Fibroblast of gingiva (primary cell): ENCODE data around the gene SERTAD4.

Experiments
- DNase-seq: peaks from one replicate; pipeline ENCODE4 v3.0.0-alpha.2; 2011; ENCODE audit warnings: low read depth

The SERTAD4 gene

GRCh38 chr1:210233216-210233494 is 559 bp downstream of the SERTAD4 start:
- no peak for DNase-seq

- peak; percentile 7 for DNase-seq
Observed at GRCh38 chr1:210233495-210234328, 1.1 kb downstream of the SERTAD4 start.

- no peak for DNase-seq
Observed at GRCh38 chr1:210234329-210234757, 1.7 kb downstream of the SERTAD4 start.

- DNase-seq = no peak
Observed at GRCh38 chr1:210235363-210236053, 2.9 kb downstream of the SERTAD4 start.

GRCh38 chr1:210236386-210236839 is 3.8 kb downstream of the SERTAD4 start:
- DNase-seq = no peak

GRCh38 chr1:210236840-210237409 is 4.3 kb downstream of the SERTAD4 start:
- DNase-seq = peak; percentile 73

- no peak for DNase-seq
Observed at GRCh38 chr1:210237479-210237878, 4.9 kb downstream of the SERTAD4 start.

GRCh38 chr1:210237981-210238380 is 5.4 kb downstream of the SERTAD4 start:
- no peak for DNase-seq

- DNase-seq = peak; percentile 56
Observed at GRCh38 chr1:210239349-210240111, 6.9 kb downstream of the SERTAD4 start.

- no peak for DNase-seq
Observed at GRCh38 chr1:210241121-210241520, 8.5 kb downstream of the SERTAD4 start.

- DNase-seq = peak; percentile 22
Observed at GRCh38 chr1:210244746-210245367, 12.3 kb downstream of the SERTAD4 start.

- no peak for DNase-seq
Observed at GRCh38 chr1:210246447-210246846, 13.9 kb downstream of the SERTAD4 start.

GRCh38 chr1:210248341-210248740 is 15.7 kb downstream of the SERTAD4 start:
- DNase-seq = peak; percentile 25

GRCh38 chr1:210250665-210250997 is 18.0 kb downstream of the SERTAD4 start:
- DNase-seq = no peak

GRCh38 chr1:210250998-210251679 is 18.5 kb downstream of the SERTAD4 start:
- no peak for DNase-seq

- no peak for DNase-seq
Observed at GRCh38 chr1:210251680-210252490, 19.3 kb downstream of the SERTAD4 start.

GRCh38 chr1:210252621-210253051 is 20.0 kb downstream of the SERTAD4 start:
- no peak for DNase-seq

- DNase-seq = no peak
Observed at GRCh38 chr1:210254298-210254697, 21.7 kb downstream of the SERTAD4 start.

GRCh38 chr1:210257698-210258529 is 25.3 kb downstream of the SERTAD4 start:
- DNase-seq = no peak

- DNase-seq = peak; percentile 84
Observed at GRCh38 chr1:210259561-210259960, 27.0 kb downstream of the SERTAD4 start.
